ENCODE data around the gene STK39.

- no peak for TF ChIP-seq CTCF (optimal IDR thresholded peaks at IDR 0.05 in 1 of 3, IDR thresholded peaks at IDR 0.05 in 1 of 3, conservative IDR thresholded peaks at IDR 0.05 in 1 of 3; ENCODE audit: extremely low read depth in 1 of 3, insufficient read depth in 2 of 3, low read length in 3 of 3)
- TF ChIP-seq EZH2 (IDR thresholded peaks at IDR 0.05; ENCODE audit: low read length), result no peak
These were observed 76.2 kb downstream of the STK39 start for GRCh38 chr2:168171059-168171762.
